Globus pallidus (tissue), 1 donor: ENCODE results near the gene SOX8.
A peak's percentile ranks its signal among the peaks of the same experiment; 100 is the strongest.

Source experiments
- DNase-seq: peaks from one replicate; pipeline ENCODE4 v3.0.0-alpha.2; 2015; ENCODE audit warnings: low spot score

SOX8 gene

GRCh38 chr16:974001-974601 is 7.5 kb upstream of the SOX8 start:
- no peak for DNase-seq

GRCh38 chr16:974611-975261 is 6.8 kb upstream of the SOX8 start:
- peak; percentile 72 for DNase-seq

GRCh38 chr16:975291-975690 is 6.3 kb upstream of the SOX8 start:
- no peak for DNase-seq

DNA sequence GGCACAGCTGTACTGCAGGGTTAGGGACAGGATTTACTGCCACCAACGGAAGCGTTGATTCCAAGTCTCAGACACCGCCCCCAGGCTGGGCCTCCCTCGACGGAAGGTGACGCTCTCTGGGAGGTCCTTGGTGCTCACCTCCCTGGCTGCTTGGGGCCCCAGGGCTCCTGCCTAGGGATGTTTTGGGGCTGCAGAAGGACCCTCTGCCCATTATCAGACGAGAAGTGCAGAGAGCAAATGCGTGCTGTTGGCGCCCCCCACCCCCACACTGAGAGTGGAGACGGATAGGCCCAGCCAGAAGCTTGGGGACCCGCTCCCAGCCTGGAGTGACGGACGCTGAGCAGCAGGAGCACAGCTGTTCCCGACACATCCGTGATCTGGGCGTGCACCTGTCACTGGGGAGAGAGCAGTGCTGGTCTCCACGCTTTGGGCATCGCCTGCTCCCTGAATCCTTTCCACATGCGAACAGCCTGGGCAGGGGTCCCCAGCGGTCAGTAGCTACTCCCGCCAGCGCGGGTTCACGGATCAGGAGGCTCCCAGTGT is 5.1 kb upstream of the SOX8 start:
- no peak for DNase-seq

DNA sequence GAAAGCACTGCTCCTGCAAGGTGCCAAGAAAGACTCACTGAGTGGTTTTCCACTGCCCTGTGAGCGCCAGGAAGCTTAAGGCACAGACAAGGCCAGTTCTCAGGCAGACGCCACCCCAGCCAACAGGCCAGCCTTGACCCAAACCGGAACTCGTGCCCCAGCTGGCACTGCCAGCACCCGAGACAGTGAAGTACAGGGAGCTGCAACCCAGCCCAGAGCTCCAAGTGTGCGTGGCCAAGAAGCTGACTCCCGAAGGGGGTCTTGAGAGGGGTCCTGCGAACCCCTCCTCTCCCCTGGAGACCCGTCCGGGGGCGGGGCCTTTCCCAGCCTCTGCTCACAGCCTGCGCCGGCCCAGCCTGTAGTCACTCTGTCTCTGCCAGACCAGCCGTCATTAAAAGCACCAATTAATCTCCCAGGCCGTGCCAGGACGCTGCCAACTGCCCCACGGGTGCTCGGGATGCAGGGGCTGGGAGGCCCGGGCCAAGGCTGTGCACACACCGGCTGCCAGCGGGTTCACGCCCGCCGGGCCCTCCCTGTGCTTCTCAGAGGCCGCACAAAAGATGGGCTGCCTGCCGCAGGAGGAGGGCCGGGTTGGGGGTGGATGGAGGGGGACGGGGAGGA is 4.4 kb upstream of the SOX8 start:
- DNase-seq, result peak; percentile 93

- no peak for DNase-seq
These were observed 3.7 kb upstream of the SOX8 start for GRCh38 chr16:977896-978295.

GRCh38 chr16:978403-978802 is 3.2 kb upstream of the SOX8 start:
- peak; percentile 35 for DNase-seq

- no peak for DNase-seq
These were observed 2.4 kb upstream of the SOX8 start for GRCh38 chr16:979147-979546.

DNA sequence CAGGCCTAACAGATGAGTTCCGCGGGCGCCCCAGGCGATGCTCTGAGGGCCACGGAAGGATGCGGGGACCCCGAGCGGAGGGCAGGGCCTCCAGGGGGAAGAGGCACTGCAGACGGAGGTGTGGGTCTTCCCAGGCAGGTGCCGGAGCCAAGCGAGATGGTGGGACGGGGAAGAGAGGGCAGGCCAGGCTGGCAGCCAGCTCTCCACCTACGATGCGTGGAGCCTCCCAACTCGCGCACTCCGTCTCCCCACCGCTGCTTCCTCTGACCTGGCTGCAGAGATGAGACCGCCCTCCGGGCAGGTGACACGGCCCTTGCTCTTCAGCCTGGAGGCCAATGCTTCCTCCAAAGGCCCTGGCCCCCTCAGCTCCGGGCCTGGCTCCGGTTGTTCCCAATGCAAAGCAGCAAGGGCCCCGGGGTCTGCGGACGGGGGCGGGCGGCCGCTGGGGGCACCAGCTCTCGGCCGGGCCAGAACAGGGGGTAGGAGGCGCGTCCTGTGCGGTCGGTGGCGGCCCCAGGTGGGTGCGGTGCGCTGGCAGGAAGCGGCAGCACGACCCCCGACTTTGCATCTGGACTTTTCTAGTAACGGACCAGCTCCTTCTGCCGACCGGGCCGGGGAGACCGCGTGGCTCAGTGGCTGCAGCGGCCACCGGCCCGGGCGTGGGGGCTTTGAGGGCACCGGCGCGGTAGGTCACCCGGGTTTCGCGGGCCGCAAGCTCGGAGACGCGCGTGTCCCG is 1.5 kb upstream of the SOX8 start:
- peak; percentile 15 for DNase-seq

- DNase-seq, result no peak
These were observed 1.0 kb upstream of the SOX8 start for GRCh38 chr16:980595-980854.

DNA sequence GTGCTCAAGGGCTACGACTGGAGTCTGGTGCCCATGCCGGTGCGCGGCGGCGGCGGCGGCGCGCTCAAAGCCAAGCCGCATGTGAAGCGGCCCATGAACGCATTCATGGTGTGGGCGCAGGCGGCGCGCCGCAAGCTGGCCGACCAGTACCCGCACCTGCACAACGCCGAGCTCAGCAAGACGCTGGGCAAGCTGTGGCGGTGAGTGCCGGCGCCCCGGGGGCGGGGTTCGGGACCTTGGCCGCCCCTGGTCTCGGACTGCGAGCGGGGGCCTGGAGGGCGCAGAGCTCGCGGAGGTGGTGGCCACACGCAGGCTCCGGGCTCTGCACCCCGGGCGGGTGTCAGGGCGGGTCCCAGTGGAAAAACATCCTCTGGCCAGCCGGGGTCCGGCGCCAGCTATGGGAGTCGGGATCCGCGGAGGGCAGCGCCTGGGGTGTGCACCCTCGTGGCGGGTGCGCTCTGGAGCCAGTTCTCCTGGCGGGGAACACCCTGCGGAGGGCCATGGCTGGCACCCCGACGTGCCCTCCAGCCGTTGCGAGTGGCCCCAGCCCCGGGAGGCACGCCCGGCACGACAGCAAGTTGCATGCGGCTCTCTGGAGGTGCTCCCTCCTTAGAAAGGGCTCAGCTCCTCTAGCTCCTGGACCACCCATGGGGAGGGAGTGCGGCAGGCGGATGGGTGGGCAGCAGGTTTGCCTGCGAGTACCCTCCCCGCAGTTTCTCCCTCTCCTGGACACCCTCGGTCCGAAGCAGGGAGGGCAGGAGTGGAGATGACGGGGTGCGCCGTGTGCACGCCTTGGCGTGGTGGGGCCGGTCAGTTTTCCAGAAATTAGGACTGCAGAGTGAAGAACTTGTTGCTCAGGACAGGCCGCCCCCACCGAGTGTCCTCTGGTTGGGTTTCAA is 824 bp downstream of the SOX8 start:
- no peak for DNase-seq

GRCh38 chr16:983044-984030 is 1.8 kb downstream of the SOX8 start:
- peak; percentile 84 for DNase-seq

DNA sequence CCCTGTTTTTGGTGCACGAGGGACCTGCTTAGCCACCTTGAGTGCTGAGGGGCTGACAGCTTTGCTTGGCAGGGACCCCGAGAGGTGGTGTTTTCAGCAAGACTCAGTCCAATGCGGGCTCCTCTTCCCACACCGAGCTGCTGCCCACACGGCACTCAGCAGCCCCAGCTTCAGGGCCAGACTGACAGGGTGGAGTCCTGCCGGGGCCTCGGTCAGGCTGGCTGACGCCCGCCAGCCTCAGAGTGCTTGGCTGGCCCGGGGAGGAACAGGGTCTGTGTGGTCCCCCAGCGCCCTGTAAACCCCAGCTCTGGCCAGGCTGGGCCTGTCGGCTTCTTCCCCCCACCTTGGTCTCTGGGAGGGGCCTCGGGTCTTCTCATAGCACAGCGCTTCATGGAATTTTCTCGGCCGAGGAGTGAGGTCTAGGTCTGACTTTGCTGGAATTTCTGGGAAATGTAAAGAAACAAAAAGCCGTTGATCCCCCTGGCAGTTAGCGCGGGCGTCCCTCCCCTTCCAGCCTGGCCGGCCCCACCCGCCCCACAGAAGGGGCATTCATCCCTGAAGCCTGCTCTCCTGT is 2.6 kb downstream of the SOX8 start:
- peak; percentile 17 for DNase-seq

DNA sequence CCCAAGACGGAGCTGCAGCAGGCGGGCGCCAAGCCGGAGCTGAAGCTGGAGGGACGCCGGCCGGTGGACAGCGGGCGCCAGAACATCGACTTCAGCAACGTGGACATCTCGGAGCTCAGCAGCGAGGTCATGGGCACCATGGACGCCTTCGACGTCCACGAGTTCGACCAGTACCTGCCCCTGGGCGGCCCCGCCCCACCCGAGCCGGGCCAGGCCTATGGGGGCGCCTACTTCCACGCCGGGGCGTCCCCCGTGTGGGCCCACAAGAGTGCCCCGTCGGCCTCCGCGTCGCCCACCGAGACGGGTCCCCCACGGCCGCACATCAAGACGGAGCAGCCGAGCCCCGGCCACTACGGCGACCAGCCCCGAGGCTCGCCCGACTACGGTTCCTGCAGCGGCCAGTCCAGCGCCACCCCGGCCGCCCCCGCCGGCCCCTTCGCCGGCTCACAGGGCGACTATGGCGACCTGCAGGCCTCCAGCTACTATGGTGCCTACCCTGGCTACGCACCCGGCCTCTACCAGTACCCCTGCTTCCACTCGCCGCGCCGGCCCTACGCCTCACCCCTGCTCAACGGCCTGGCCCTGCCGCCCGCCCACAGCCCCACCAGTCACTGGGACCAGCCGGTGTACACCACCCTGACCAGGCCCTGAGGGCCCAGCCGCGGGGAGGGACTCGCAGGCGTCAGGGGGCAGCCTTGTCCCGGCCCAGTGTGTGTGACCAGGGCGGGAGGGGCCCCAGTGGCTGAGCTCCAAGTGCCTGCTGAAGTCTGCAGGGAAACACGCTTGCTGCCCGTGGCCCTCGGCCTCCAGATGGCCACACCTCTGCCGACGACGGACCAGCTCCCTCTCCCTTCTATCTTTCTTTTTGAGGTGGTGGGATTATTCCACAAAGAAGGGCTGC is 3.4 kb downstream of the SOX8 start:
- peak; percentile 78 for DNase-seq

- DNase-seq, result peak; percentile 17
These were observed 4.3 kb downstream of the SOX8 start for GRCh38 chr16:985646-986400.

DNA sequence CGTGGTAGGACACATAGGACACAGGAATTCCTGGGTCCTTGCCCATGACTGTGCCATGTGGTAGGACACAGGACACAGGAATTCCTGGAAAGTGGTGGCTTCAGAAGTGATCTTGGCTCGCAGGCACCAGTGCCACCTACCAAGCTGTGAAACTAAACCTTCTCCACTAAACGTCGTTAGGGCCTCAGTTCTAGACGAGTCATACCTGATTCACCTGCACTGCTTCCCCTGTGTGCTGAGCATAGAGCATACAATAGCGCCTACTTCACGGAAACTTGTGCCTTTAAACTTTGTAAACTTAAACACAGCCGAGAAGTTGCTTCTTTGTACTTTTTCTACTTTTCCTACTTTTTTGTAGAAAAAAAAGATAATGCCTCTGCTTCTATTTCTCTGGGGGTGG is 4.8 kb downstream of the SOX8 start:
- peak; percentile 14 for DNase-seq

DNA sequence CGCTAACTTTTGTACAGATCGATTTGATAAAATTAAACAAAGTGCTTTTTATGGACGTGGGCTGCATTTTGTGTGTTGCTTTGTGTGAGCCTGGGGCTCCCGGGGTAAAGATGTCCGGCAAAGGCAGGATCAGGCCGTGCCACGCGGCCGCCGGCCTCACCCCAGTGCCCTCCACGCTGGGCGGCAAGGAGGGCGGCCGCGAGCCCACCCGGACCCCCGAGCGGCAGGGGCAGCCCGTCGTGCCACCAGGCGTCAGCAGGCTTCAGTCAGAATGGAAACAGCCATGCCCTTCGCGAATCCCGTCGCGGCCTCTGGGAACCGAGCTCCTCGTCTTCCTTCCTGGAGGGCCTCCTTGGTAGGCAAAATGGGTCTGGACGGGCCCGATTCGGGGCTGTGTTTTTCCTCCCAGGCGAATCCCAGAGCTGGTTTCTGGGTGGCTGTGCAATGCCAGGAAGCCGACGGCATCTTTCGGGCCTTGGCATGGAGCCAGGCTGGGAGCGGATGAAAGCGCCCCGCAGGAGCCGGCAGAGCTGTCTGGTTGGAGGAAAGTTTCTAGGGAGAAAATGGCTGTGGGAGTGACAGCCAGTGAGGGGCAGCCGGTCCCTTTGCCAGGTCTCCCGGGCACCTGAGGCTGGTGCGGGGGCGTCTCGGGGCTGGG is 5.5 kb downstream of the SOX8 start:
- DNase-seq, result peak; percentile 62

GRCh38 chr16:987906-988305 is 6.3 kb downstream of the SOX8 start:
- peak; percentile 78 for DNase-seq
